HFF-Myc (cell line): Measurements from ENCODE around the gene GJC1.

ENCODE experiments used
- DNase-seq: peaks from one replicate; pipeline ENCODE4 v3.0.0-alpha.2; 2011; ENCODE audit warnings: low read depth; ENCODE audit errors: extremely low read depth
- H3K4me3 ChIP-seq: replicated peaks from 2 replicates; pipeline ENCODE4 v1.5.1; 2011; ENCODE audit warnings: low read depth, mild to moderate bottlenecking, control low read depth, low read length
- TF ChIP-seq, protein P1 (sequence below): IDR thresholded peaks from 2 replicates; pipeline ENCODE4 v1.5.1; 2012; ENCODE audit warnings: mild to moderate bottlenecking, low read depth, low read length, control low read depth; ENCODE audit errors: missing control alignments

GJC1 gene

DNA sequence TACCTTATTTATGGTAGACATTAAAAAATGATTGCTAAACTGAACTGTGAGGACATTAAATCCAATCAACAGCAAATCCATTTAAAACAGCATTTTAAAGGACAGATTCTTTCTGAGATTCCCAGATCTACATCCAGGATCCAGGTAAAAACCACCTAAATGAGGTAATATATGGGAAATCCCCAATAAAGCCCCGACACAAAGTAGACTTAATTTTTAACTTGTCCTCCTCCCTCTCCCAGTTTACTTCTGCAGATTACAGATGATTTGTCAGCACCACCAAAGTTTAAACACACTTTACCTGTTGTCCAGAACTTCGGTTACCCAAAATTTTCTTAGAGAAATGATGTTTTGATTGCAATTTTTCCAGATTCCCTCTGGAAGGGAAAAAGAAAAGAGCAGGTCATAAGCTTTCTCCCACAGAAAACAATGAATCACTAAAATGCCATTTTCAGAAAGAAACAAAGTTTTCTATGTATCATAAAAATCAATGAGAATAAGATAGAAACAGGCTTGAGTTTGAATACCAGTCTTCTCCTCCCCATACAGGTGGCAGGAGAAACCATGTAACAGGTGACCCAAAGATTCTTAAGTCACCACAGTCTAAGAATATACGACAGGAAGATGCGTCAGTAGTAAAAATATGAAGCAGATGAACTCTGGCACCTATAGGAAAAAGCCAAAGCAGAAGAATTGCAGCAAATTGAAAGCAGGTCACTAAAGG, 22.8 kb downstream of the GJC1 start:
- no peak overlapping the region for H3K4me3 ChIP-seq
- DNase-seq: no peak
- TF ChIP-seq, protein P1, sequence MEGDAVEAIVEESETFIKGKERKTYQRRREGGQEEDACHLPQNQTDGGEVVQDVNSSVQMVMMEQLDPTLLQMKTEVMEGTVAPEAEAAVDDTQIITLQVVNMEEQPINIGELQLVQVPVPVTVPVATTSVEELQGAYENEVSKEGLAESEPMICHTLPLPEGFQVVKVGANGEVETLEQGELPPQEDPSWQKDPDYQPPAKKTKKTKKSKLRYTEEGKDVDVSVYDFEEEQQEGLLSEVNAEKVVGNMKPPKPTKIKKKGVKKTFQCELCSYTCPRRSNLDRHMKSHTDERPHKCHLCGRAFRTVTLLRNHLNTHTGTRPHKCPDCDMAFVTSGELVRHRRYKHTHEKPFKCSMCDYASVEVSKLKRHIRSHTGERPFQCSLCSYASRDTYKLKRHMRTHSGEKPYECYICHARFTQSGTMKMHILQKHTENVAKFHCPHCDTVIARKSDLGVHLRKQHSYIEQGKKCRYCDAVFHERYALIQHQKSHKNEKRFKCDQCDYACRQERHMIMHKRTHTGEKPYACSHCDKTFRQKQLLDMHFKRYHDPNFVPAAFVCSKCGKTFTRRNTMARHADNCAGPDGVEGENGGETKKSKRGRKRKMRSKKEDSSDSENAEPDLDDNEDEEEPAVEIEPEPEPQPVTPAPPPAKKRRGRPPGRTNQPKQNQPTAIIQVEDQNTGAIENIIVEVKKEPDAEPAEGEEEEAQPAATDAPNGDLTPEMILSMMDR: no peak

DNA sequence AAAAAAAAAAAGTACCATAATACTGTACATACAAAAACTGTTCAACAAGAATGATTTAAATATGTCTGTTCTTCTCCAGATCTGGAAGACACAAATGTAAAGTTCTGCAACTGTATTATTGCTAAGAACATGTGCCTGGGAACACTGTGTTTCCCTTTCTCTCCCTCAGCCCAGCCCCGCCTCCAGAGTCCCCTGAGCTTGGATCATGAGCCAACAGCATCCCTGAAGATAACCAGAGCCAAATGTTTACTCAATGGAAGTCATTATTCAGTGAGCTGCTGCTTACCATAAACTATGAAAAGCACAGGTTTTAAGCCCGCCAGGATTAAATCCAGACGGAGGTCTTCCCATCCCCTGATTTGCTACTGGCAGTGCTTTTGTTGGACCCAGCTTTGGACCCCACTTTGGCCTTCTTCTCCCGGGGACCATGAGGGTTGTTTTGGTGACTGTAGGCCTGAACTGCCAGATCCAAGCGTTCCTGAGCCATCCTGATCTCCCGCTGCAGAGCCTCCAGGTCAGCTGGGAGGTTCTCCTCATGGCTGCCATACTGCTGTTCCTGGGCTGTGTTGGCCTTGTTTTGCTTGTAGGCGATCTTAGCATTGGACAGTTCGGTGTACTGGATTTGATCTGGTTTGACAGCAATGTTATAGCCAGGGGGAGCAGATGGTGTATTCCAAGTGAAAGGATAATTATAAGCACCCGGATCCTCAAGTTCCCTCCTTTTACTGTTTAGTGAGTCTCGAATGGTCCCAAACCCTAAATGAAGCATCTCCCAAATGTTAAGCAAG, 25.6 kb downstream of the GJC1 start:
- TF ChIP-seq, protein P1: no peak
- no peak for DNase-seq

DNA sequence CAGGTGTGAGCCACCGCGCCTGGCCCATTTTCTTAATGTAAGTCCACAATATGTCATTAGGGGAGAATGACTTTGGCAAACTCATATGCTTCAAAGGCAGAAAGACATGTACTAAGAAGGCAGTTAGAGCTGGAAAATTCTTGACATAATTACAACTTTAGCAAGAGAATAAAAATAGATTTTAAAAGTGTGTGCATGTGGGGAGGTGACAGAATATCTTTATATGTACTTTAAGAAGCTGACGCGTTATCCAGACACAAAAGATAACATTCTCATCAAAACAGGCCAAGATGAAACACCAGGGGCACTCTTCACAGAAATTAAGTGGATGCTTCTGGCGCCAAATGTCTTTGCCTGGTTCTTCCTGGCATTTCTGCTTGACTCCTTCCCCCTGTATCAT, 28.2 kb downstream of the GJC1 start:
- no peak for DNase-seq
- no peak overlapping the region for H3K4me3 ChIP-seq
- TF ChIP-seq, protein P1: no peak

More for the DNA sequence above, 25.6 kb downstream of the GJC1 start:
- H3K4me3 ChIP-seq: no peak overlapping the region

DNA sequence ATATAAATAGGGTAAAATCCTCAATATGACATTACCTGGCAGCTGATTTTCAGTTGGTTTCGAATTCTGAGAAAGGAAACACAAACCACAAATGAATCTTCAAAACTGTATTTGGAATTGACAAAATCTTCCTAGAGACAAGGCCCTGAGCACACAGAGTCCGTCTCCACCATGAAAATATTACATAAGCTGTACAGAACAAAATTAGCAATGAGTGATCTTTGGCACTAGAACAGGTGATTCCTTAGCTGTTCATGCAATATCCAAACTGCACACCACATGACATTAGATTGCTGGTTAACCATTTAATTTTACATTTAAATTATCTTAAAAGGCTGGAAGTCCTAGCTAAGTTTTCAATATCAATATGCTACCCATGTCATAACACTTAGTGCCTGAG, 31.7 kb downstream of the GJC1 start:
- DNase-seq: no peak
- no peak overlapping the region for H3K4me3 ChIP-seq
- TF ChIP-seq, protein P1: no peak

DNA sequence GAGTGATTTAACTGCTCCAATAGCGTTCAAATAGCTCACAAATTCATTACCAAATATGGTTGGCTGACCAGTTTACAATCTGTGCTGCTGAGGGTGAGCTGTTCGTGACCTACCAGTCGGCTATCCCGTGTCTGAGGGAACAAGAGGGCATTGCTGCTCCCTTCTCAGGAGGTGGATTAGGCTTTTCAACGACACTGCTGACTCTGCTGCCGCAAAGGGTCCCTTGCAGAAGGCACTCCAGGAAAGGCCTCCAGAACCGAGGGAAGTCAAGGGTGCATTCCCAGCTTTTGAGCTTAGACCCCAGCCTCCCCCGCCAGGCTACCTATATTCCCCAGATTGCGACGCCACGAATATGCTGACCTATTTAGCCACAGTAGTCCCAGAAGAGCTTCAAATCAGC, 32.3 kb downstream of the GJC1 start:
- TF ChIP-seq, protein P1: no peak
- no peak for DNase-seq
- H3K4me3 ChIP-seq: no peak overlapping the region

DNA sequence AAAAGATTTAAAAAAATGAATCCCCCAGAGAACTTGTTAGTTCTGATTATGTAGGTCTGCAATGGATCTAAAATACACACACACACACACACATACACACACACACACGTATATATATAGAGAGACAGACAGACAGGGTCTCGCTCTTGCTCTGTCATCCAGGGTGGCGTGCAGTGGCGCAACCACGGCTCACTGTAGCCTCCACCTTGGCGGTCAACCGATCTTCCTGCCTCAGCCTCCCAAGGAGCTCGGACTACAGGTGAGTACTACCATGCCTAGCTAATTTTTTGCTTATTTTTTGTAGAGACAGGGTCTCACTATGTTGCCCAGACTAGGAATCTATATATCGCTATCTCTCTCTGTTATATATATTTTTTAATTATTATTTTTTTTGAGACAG, 33.4 kb downstream of the GJC1 start:
- H3K4me3 ChIP-seq: no peak overlapping the region
- DNase-seq: no peak
- TF ChIP-seq, protein P1: no peak
